Heart left ventricle (tissue), 16 donors: Measurements from ENCODE around the gene RAB33A. TPM values are rescaled to one million over a fixed set of nuclear protein-coding genes. Genes with fewer than 3 reads are reported as not detected.

Source experiments
- ATAC-seq, 4 donors: fragments of 200-7000 bp; cut with Tn5 transposase; one replicate each; pipeline ENCODE4 v1.9.1; 2020 to 2022; ENCODE audit warnings: moderate library complexity in 4 of 4, mild to moderate bottlenecking in 3 of 4, moderate number of reproducible peaks in 1 of 4
- DNase-seq, 5 donors: peaks; one replicate each; pipeline ENCODE4 v3.0.0-alpha.2; 2020
- H3K27ac ChIP-seq, 12 donors: fragments of 200-600 bp; sonication (generic) in 4 of 12; one replicate each; pipeline versions ENCODE4 v1.5.0 to v1.8.0; 2016 to 2022; ENCODE audit warnings: mild to moderate bottlenecking in 2 of 12
- H3K27me3 ChIP-seq, 9 donors: fragments of 200-600 bp; sonication (generic) in 2 of 9; one replicate each; pipeline versions ENCODE4 v1.5.1 to v1.8.0; 2016 to 2022; ENCODE audit warnings: mild to moderate bottlenecking in 3 of 9
- H3K36me3 ChIP-seq, 9 donors: fragments of 200-600 bp; sonication (generic) in 2 of 9; one replicate each; pipeline versions ENCODE4 v1.5.0 to v1.8.0; 2018 to 2022; ENCODE audit warnings: mild to moderate bottlenecking in 2 of 9
- H3K4me1 ChIP-seq, 12 donors: fragments of 200-600 bp; sonication (generic) in 4 of 12; one replicate each; pipeline versions ENCODE4 v1.5.0 to v1.8.0; 2016 to 2022; ENCODE audit warnings: mild to moderate bottlenecking in 3 of 12
- H3K4me3 ChIP-seq, 12 donors: fragments of 200-600 bp; sonication (generic) in 4 of 12; one replicate each; pipeline versions ENCODE4 v1.5.0 to v1.8.0; 2017 to 2022; ENCODE audit warnings: mild to moderate bottlenecking in 9 of 12, moderate library complexity in 4 of 12
- H3K9me3 ChIP-seq, 12 donors: fragments of 200-600 bp; sonication (generic) in 4 of 12; one replicate each; pipeline versions ENCODE4 v1.5.0 to v1.8.0; 2016 to 2022; ENCODE audit warnings: mild to moderate bottlenecking in 1 of 12
- POLR2A ChIP-seq, 2 donors: fragments of 450-650 bp; IDR thresholded peaks; one replicate each; pipeline ENCODE4 v1.6.1; 2017; ENCODE audit warnings: antibody characterized with exemption in 2 of 2, mild to moderate bottlenecking in 2 of 2, moderate library complexity in 2 of 2
- WGBS, 4 donors: extraction: QIAGEN DNeasy Blood & Tissue Kit in 2 of 4; methylation state at CpG; one replicate each; pipeline versions ENCODE4 v1.1.5 to v1.1.7; 2013 to 2018; 5-methylcytosine and 5-hydroxymethylcytosine counted together
- intact Hi-C, 10 donors: fragments of 100-400 bp; cut with DNase I; formaldehyde crosslinking; loops; one replicate each; pipeline versions ENCODE4 v1.11.1 to v1.14.2; 2022
- polyA plus RNA-seq, 2 donors: library from polyadenylated mRNA; stranded (reverse); fragments of 200-250 nt; gene quantifications; one replicate each; pipeline ENCODE4 v1.2.3, GENCODE V29; 2013
- total RNA-seq, 9 donors: library from RNA; depleted of rRNA in 2 of 9; stranded (reverse); fragments of >200 nt in 2 of 9; fragmentation: NEBNext Ultra II Directional in 3 of 9; extraction: Animal tissue kit (Norgen Biotek cat#: 25700) in 3 of 9; gene quantifications; one replicate each; pipeline versions ENCODE4 v1.1.0 to v1.2.4, GENCODE V29; 2016 to 2023
- TF ChIP-seq, protein P1 (sequence below), 12 donors: fragments of 200-600 bp; sonication (generic) in 4 of 12; IDR thresholded peaks; one replicate each; pipeline versions ENCODE4 v1.5.0 to v1.8.0; 2018 to 2022; ENCODE audit warnings: antibody characterized with exemption in 12 of 12, mild to moderate bottlenecking in 5 of 12
- donor health status: ischemic (EF 13 %, LVEDD 7.1; RV severe dilation, severe dysfunction).
- donor health status: healthy with polysubstance abuse.
- donor health status: DM: no; HTN: yes; CAD: no.
- donor health status: DM: no; HTN: no; CAD: no.
- donor health status: ischemic (EF 25% LVEDD 6.9; RV normal size, moderate dysfunction).
- donor health status: ischemic (EF 25% LVEDD 5.7; RV mildly dilated, moderate dysfunction).
- donor health status: healthy.
- donor health status: DM: yes; HTN: yes; CAD: no.
- donor health status: ischemic (EF 35%, LVEDD 5.7; RV mildly dilated, moderate dysfunction).
- donor health status: nonischemic (EF 11% LVEDD 7.7; RV severe dilation, severe dysfunction).
- donor health status: DM: yes; HTN: yes; CAD: no.
- donor health status: PGD.
- donor health status: ischemic (EF 29% LVEDD 5.4; RV normal size, mild dysfunction).
- donor health status: nonischemic (EF 23%, LVEDD 6.1; RV moderate dilation, normal function).

The RAB33A gene
- total and polyA plus RNA-seq, 11 donors = 0.23 to 7.9 (median 1.5) TPM

DNA sequence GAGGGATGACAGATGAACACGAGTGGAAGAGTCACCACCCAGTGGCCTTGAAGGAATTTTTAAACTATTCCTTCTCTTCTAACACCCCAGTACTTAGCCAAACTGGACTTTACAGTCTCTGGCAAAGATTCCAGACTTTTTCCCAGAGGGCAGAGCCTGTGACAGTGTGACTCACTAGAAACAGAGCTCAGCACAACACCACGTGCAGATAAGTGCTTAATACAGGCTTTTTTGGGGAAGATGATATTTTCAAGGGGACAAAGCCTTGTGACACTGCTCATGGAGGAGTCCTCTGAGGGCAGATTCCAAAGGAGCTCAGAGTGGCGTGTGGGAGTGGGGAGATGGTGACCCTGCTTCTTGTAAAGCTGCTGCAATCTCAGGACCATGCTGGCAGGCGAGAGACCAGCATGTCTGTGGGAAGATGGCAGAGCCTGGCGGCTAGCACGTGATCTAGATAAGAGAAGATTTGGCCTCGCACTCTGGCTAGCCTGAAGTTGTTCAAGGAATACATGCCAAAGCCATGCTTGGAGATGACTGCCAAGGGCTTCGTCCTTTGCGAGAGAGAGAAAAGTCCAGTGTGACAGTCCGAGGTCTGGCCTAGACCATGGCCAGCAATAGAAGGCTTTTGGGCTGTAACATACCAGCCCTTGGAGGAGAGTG lies 2.4 kb downstream of the RAB33A start:
- H3K4me3 ChIP-seq = peak overlapping the region in 2 of 12 donors; percentile 60 to 62
- peak overlapping the region in 11 of 12 donors; percentile 49 to 85 (median 67) for H3K27ac ChIP-seq
- peak; percentile 32 to 75 (median 62) for ATAC-seq
- no peaks in the 10 kb centered on the region for H3K27me3 ChIP-seq
- no peak for TF ChIP-seq POLR2A (IDR thresholded peaks at IDR 0.05)
- TF ChIP-seq, protein P1, sequence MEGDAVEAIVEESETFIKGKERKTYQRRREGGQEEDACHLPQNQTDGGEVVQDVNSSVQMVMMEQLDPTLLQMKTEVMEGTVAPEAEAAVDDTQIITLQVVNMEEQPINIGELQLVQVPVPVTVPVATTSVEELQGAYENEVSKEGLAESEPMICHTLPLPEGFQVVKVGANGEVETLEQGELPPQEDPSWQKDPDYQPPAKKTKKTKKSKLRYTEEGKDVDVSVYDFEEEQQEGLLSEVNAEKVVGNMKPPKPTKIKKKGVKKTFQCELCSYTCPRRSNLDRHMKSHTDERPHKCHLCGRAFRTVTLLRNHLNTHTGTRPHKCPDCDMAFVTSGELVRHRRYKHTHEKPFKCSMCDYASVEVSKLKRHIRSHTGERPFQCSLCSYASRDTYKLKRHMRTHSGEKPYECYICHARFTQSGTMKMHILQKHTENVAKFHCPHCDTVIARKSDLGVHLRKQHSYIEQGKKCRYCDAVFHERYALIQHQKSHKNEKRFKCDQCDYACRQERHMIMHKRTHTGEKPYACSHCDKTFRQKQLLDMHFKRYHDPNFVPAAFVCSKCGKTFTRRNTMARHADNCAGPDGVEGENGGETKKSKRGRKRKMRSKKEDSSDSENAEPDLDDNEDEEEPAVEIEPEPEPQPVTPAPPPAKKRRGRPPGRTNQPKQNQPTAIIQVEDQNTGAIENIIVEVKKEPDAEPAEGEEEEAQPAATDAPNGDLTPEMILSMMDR (IDR thresholded peaks at IDR 0.05) = no peak
- WGBS, 4 donors = 34 to 60% (median 39%) methylated on average over 10 of the region's 10 CpGs
- H3K4me1 ChIP-seq = peaks cover 0 to 35% (median 12%) of the 10 kb centered on the region in 12 donors
- DNase-seq = peak in 4 of 5 donors; percentile 22 to 45 (median 36)
- no peaks in the 10 kb centered on the region for H3K36me3 ChIP-seq
- H3K9me3 ChIP-seq = no peaks in the 10 kb centered on the region
- intact Hi-C loops = loop anchor here in 4 of 10 donors (5.0 to 10.0 kb wide), 3 partner anchors 49 to 239 kb away; no protein-coding TSS in a partner anchor

GRCh38 chrX:130174937-130175336 lies 3.2 kb downstream of the RAB33A start:
- DNase-seq = no peak
- no peak for ATAC-seq
- no peaks in the 10 kb centered on the region for H3K27me3 ChIP-seq
- H3K4me3 ChIP-seq = no peak overlapping the region
- WGBS, 4 donors = 78 to 97% (median 94%) methylated on average over 2 of the region's 2 CpGs
- H3K9me3 ChIP-seq = no peaks in the 10 kb centered on the region
- H3K4me1 ChIP-seq = peaks cover 0 to 35% (median 12%) of the 10 kb centered on the region in 12 donors
- intact Hi-C loops = loop anchor here in 4 of 10 donors (5.0 to 10.0 kb wide), 3 partner anchors 50 to 240 kb away; no protein-coding TSS in a partner anchor
- H3K36me3 ChIP-seq = no peaks in the 10 kb centered on the region
- H3K27ac ChIP-seq = peak overlapping the region in 5 of 12 donors; percentile 49 to 85 (median 83)
- no peak for TF ChIP-seq POLR2A (IDR thresholded peaks at IDR 0.05)
- TF ChIP-seq, protein P1 (IDR thresholded peaks at IDR 0.05) = no peak

- Histone ChIP-seq H3K9me3 (no peaks in the 10 kb centered on the region), H3K27me3 (no peaks in the 10 kb centered on the region), H3K4me1 (peaks cover 0 to 33% (median 12%) of the 10 kb centered on the region in 12 donors), H3K36me3 (no peaks in the 10 kb centered on the region), H3K27ac (no peak overlapping the region), H3K4me3 (no peak overlapping the region)
- TF ChIP-seq, protein P1 (IDR thresholded peaks at IDR 0.05) = no peak
- ATAC-seq (no peak), DNase-seq (no peak)
- intact Hi-C loops = loop anchor here in 3 of 10 donors (10.0 kb wide), 2 partner anchors 52 to 242 kb away; no protein-coding TSS in a partner anchor
Observed at GRCh38 chrX:130176354-130176776, 4.6 kb downstream of the RAB33A start.

DNA sequence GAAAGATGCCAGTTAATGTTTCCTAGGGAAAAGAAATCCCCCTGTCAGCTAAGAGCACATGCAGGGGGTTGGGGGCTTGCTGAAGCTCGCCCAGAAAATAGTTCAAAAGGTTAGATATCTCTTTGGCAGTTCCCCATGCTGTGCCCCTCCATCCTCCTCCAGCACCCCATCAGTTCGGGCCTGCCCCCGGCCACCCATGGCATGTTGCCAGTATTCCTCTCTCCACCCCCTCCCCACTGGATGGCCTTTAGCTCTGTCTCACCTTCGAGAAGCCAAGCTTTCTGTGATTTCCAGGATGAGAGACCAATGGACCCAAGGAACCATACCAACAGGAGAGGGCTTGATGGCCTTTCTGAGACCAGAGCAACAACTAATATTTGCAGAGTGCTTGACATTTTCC lies 5.2 kb downstream of the RAB33A start:
- no peak for DNase-seq
- TF ChIP-seq, protein P1 (IDR thresholded peaks at IDR 0.05) = no peak
- TF ChIP-seq POLR2A (IDR thresholded peaks at IDR 0.05) = no peak
- 46 to 97% (median 81%) methylated on average over 4 of the region's 4 CpGs for WGBS, 4 donors
- no peaks in the 10 kb centered on the region for H3K9me3 ChIP-seq
- intact Hi-C loops = loop anchor here in 3 of 10 donors (10.0 kb wide), 2 partner anchors 52 to 242 kb away; no protein-coding TSS in a partner anchor
- H3K4me3 ChIP-seq = no peak overlapping the region
- no peak overlapping the region for H3K27ac ChIP-seq
- H3K4me1 ChIP-seq = peaks cover 0 to 33% (median 12%) of the 10 kb centered on the region in 12 donors
- ATAC-seq = no peak
- H3K36me3 ChIP-seq = no peaks in the 10 kb centered on the region
- no peaks in the 10 kb centered on the region for H3K27me3 ChIP-seq
